H1 (cell line): Measurements from ENCODE around the gene C7orf25. TPM values are rescaled to one million over a fixed set of nuclear protein-coding genes. Genes with fewer than 3 reads are reported as not detected.

Experiments used
- CHD2 ChIP-seq: IDR thresholded peaks from 2 replicates; pipeline ENCODE4 v1.6.1; 2012; ENCODE audit warnings: low read length, improper control_type of control experiment
- CTBP2 ChIP-seq: IDR thresholded peaks from 2 replicates; pipeline ENCODE4 v1.7.0; 2011; ENCODE audit warnings: borderline replicate concordance, mild to moderate bottlenecking, moderate library complexity, mixed read lengths, low read length; ENCODE audit not compliant: insufficient read depth, insufficient read length
- GTF2F1 ChIP-seq: IDR thresholded peaks from 2 replicates; pipeline ENCODE4 v1.6.1; 2012; ENCODE audit warnings: low read depth, low read length, improper control_type of control experiment, borderline replicate concordance
- RNF2 ChIP-seq: fragments of 200-900, 300-1000 bp; sonication (generic); IDR thresholded peaks from 2 replicates; pipeline ENCODE4 v1.7.1; 2016; ENCODE audit warnings: borderline replicate concordance, low read depth, mild to moderate bottlenecking, antibody characterized with exemption, low read length; ENCODE audit not compliant: poor library complexity, severe bottlenecking; ENCODE audit errors: missing control alignments
- SIX5 ChIP-seq: IDR thresholded peaks from 2 replicates; pipeline ENCODE4 v1.6.1; 2011; ENCODE audit warnings: mild to moderate bottlenecking, low read depth, low read length
- polyA plus RNA-seq, 7 experiments: library from polyadenylated mRNA; depleted of rRNA in 3 of 7; stranded (reverse) in 5 of 7; unstranded in 2 of 7; fragments of >200 nt in 5 of 7; fragments of 200-250 nt in 2 of 7; gene quantifications; 1 replicate in 5 of 7; 2 replicates in 1 of 7; 4 replicates in 1 of 7; pipeline versions ENCODE4 v1.2.1 to v1.2.3, GENCODE V29; 2011 to 2013; ENCODE audit warnings: missing spikeins in 2 of 7, mixed read lengths in 2 of 7
- total RNA-seq: library from RNA; stranded (reverse); fragmentation: NEBNext Ultra II Directional; extraction: Animal tissue kit (Norgen Biotek cat#: 25700); gene quantifications from 2 replicates; pipeline ENCODE4 v1.2.1, GENCODE V29; 2021

Gene C7orf25
- total and polyA plus RNA-seq, 2 of the 8 experiments (the other 6 are each of a cell fraction or from before 2014, with no cell fraction given) = 0.70 to 4.5 TPM

DNA sequence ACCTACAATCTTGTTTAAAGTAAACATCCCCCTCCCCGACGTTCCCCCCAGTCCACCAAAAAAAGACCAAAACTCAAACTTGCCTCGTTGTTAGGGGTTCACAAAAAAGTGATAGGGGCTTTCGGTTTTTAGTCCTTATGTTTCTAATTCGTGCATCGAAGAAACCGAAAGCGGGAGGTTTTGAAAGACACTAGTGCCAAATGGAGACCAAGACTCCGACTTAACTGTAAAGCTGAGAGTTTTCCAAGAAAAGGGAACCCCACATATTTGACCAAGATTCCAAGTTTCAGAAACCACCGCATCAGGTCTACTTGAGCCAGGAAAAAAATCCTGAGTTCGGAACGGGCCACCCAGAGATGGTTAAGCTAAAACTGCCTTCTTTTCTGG is 19.6 kb upstream of the C7orf25 start (continued):
- TF ChIP-seq GTF2F1 (no peak), RNF2 (no peak), SIX5 (no peak), CHD2 (no peak), CTBP2 (no peak)
